Gastroesophageal sphincter (tissue), 4 donors: ENCODE data around the gene MYADML2. TPM values are rescaled to one million over a fixed set of nuclear protein-coding genes. Genes with fewer than 3 reads are reported as not detected.
A peak's percentile ranks its signal among the peaks of the same experiment; 100 is the strongest.

Source experiments
- ATAC-seq: fragments of 150-250 bp; one replicate; pipeline ENCODE4 v1.9.1; 2016; ENCODE audit warnings: mild to moderate bottlenecking, moderate library complexity
- H3K27ac ChIP-seq, 4 donors: fragments of 200-600 bp; sonication (generic) in 3 of 4; 1 replicate in 3 of 4; 2 replicates in 1 of 4; pipeline ENCODE4 v1.5.1; 2016 to 2019
- H3K27me3 ChIP-seq: fragments of 200-600 bp; sonication (generic); one replicate; pipeline ENCODE4 v1.5.1; 2019
- H3K36me3 ChIP-seq, 2 donors: fragments of 200-600 bp; sonication (generic); one replicate each; pipeline ENCODE4 v1.5.1; 2019; ENCODE audit warnings: control low read depth in 1 of 2
- H3K4me1 ChIP-seq, 3 donors: fragments of 200-600 bp; sonication (generic); 1 replicate in 2 of 3; 2 replicates in 1 of 3; pipeline ENCODE4 v1.5.1; 2016 to 2019; ENCODE audit warnings: control low read depth in 2 of 3
- H3K4me3 ChIP-seq, 2 donors: fragments of 200-600 bp; sonication (generic); one replicate each; pipeline ENCODE4 v1.5.1; 2019; ENCODE audit warnings: mild to moderate bottlenecking in 1 of 2, moderate library complexity in 1 of 2
- H3K9me3 ChIP-seq, 3 donors: fragments of 200-600 bp; sonication (generic); one replicate each; pipeline ENCODE4 v1.5.1; 2017 to 2019; ENCODE audit warnings: control low read depth in 2 of 3
- CTCF ChIP-seq, 4 experiments: fragments of 200-600 bp in 2 of 4; fragments of 450-650 bp in 2 of 4; sonication (generic) in 1 of 4; IDR thresholded peaks; one replicate each; pipeline ENCODE4 v1.5.1; 2017 to 2019; ENCODE audit warnings: antibody characterized with exemption in 4 of 4, mild to moderate bottlenecking in 2 of 4, moderate library complexity in 2 of 4
- EP300 ChIP-seq: sonication (generic); formaldehyde crosslinking; IDR thresholded peaks from one replicate; pipeline ENCODE4 v1.6.1; 2017; ENCODE audit warnings: antibody characterized with exemption, mild to moderate bottlenecking
- POLR2A ChIP-seq, 2 donors: fragments of 450-650 bp; IDR thresholded peaks; one replicate each; pipeline ENCODE4 v1.6.1; 2017; ENCODE audit warnings: antibody characterized with exemption in 2 of 2, mild to moderate bottlenecking in 2 of 2, moderate library complexity in 1 of 2
- POLR2AphosphoS5 ChIP-seq: sonication (generic); formaldehyde crosslinking; IDR thresholded peaks from one replicate; pipeline ENCODE4 v1.6.1; 2017; ENCODE audit warnings: antibody characterized with exemption
- WGBS, 2 donors: methylation state at CpG; one replicate each; pipeline ENCODE4 v1.1.5; 2018; ENCODE audit warnings: low coverage in 1 of 2; 5-methylcytosine and 5-hydroxymethylcytosine counted together
- total RNA-seq, 4 donors: library from RNA; depleted of rRNA; stranded (reverse); fragments of >200 nt; gene quantifications; one replicate each; pipeline ENCODE4 v1.1.0, GENCODE V29; 2016

MYADML2 gene
- total RNA-seq, 4 donors from 2014 or later, result not detected

- no peak for TF ChIP-seq CTCF (IDR thresholded peaks at IDR 0.05)
- TF ChIP-seq POLR2AphosphoS5, result no peak
- TF ChIP-seq EP300, result no peak
- no peak for TF ChIP-seq POLR2A (IDR thresholded peaks at IDR 0.05)
- H3K36me3 ChIP-seq, result no peaks in the 10 kb centered on the region
- WGBS, 2 donors, result 35 to 71% methylated on average over 2 to 7 of the region's 7 CpGs
Observed at GRCh38 chr17:81968396-81968745, 21.3 kb upstream of the MYADML2 start.

GRCh38 chr17:81967533-81968395 lies 20.7 kb upstream of the MYADML2 start:
- Histone ChIP-seq H3K9me3 (no peaks in the 10 kb centered on the region), H3K4me1 (peaks cover 0 to 29% (median 11%) of the 10 kb centered on the region in 3 donors), H3K27ac (peak overlapping the region in 2 of 4 donors; percentile 12 to 19), H3K36me3 (no peaks in the 10 kb centered on the region), H3K27me3 (peaks cover 74% of the 10 kb centered on the region), H3K4me3 (peak overlapping the region in 1 of 2 donors; percentile 21)
- no peak for TF ChIP-seq POLR2A (IDR thresholded peaks at IDR 0.05)
- no peak for TF ChIP-seq EP300
- TF ChIP-seq POLR2AphosphoS5, result no peak
- TF ChIP-seq CTCF (IDR thresholded peaks at IDR 0.05), result no peak
- peak; percentile 82 for ATAC-seq
- 9% methylated on average over 8 of the region's 36 CpGs; no CpG with 5 or more reads in 1 of the 2 donors for WGBS, 2 donors

More at GRCh38 chr17:81968396-81968745, 21.3 kb upstream of the MYADML2 start:
- H3K27me3 ChIP-seq, result peaks cover 73% of the 10 kb centered on the region
- H3K4me3 ChIP-seq, result peak overlapping the region in 1 of 2 donors; percentile 21
- H3K27ac ChIP-seq, result no peak overlapping the region
- ATAC-seq, result no peak
- peaks cover 0 to 29% (median 11%) of the 10 kb centered on the region in 3 donors for H3K4me1 ChIP-seq
- no peaks in the 10 kb centered on the region for H3K9me3 ChIP-seq

- peak overlapping the region in 2 of 4 donors; percentile 12 to 19 for H3K27ac ChIP-seq
- no peaks in the 10 kb centered on the region for H3K9me3 ChIP-seq
- H3K4me3 ChIP-seq, result no peak overlapping the region
- peaks cover 76% of the 10 kb centered on the region for H3K27me3 ChIP-seq
- no CpG with 5 or more reads among the region's 5 CpGs for WGBS, 2 donors
- H3K4me1 ChIP-seq, result peaks cover 0 to 30% (median 11%) of the 10 kb centered on the region in 3 donors
- no peaks in the 10 kb centered on the region for H3K36me3 ChIP-seq
- ATAC-seq, result peak; percentile 11
- TF ChIP-seq EP300 (no peak), CTCF (IDR thresholded peaks at IDR 0.05) (no peak), POLR2A (IDR thresholded peaks at IDR 0.05) (no peak), POLR2AphosphoS5 (no peak)
Observed at GRCh38 chr17:81967244-81967532, 20.2 kb upstream of the MYADML2 start.

- 61 to 90% methylated on average over 4 to 6 of the region's 41 CpGs for WGBS, 2 donors
- H3K4me3 ChIP-seq, result no peak overlapping the region
- no peaks in the 10 kb centered on the region for H3K9me3 ChIP-seq
- peaks cover 0 to 36% (median 11%) of the 10 kb centered on the region in 3 donors for H3K4me1 ChIP-seq
- H3K27ac ChIP-seq, result peak overlapping the region in 2 of 4 donors; percentile 12 to 19
- H3K27me3 ChIP-seq, result peaks cover 76% of the 10 kb centered on the region
- peak; percentile 74 for ATAC-seq
- peak; percentile 47 for TF ChIP-seq POLR2AphosphoS5
- TF ChIP-seq CTCF (IDR thresholded peaks at IDR 0.05), result no peak
- no peaks in the 10 kb centered on the region for H3K36me3 ChIP-seq
Observed at GRCh38 chr17:81966343-81967243, 19.6 kb upstream of the MYADML2 start.
